NCI-H1930 (cell line): Measurements from ENCODE around the gene MT1A.
"Not testable (repeated sequence)": the region's sequence is repeated elsewhere in the genome, so short reads cannot be mapped to it uniquely, and the experiment has no call there.

Experiments
- DNase-seq, 2 experiments: peaks; one replicate each; lab custom pipeline; 2025; lab: John Stamatoyannopoulos, UW

The MT1A gene

GRCh38 chr16:56610017-56610608, 28.4 kb upstream of the MT1A start:
- no peak for DNase-seq

GRCh38 chr16:56610609-56611111, 27.8 kb upstream of the MT1A start:
- no peak for DNase-seq

GRCh38 chr16:56611281-56611833, 27.1 kb upstream of the MT1A start:
- no peak for DNase-seq

- no peak for DNase-seq
Observed at GRCh38 chr16:56613706-56614105, 24.8 kb upstream of the MT1A start.

GRCh38 chr16:56614549-56614991, 23.9 kb upstream of the MT1A start:
- DNase-seq, result no peak

- no peak for DNase-seq
Observed at GRCh38 chr16:56615353-56615752, 23.1 kb upstream of the MT1A start.

- DNase-seq, result no peak
Observed at GRCh38 chr16:56616608-56617211, 21.8 kb upstream of the MT1A start.

- DNase-seq, result no peak
Observed at GRCh38 chr16:56617212-56618085, 21.0 kb upstream of the MT1A start.

GRCh38 chr16:56618138-56618537, 20.3 kb upstream of the MT1A start:
- no peak for DNase-seq

GRCh38 chr16:56620339-56620897, 18.0 kb upstream of the MT1A start:
- no peak for DNase-seq

- DNase-seq, result not testable (repeated sequence)
Observed at GRCh38 chr16:56621665-56622445, 16.6 kb upstream of the MT1A start.

GRCh38 chr16:56623184-56623583, 15.3 kb upstream of the MT1A start:
- DNase-seq, result not testable (repeated sequence)

GRCh38 chr16:56623637-56624036, 14.8 kb upstream of the MT1A start:
- DNase-seq, result no peak

- no peak for DNase-seq
Observed at GRCh38 chr16:56625140-56625942, 13.1 kb upstream of the MT1A start, which contains the start of gene MT1E. Gene MT1E, plus strand, starts transcription at chr16:56625781. Its CDS starts 71 bp downstream, at chr16:56625852.

- no peak for DNase-seq
Observed at GRCh38 chr16:56625943-56626654, 12.4 kb upstream of the MT1A start.

- no peak for DNase-seq
Observed at GRCh38 chr16:56626685-56627084, 11.8 kb upstream of the MT1A start.

- DNase-seq, result no peak
Observed at GRCh38 chr16:56628486-56629350, 9.7 kb upstream of the MT1A start.

- DNase-seq, result no peak
Observed at GRCh38 chr16:56629531-56629930, 8.9 kb upstream of the MT1A start.

- no peak for DNase-seq
Observed at GRCh38 chr16:56630134-56630533, 8.3 kb upstream of the MT1A start.
